ENCODE measurements around the gene SOX13.

SOX13 gene

GRCh38 chr1:204102029-204102611 is 29.2 kb downstream of the SOX13 start:
- no peaks in the 10 kb centered on the region for H3K27me3 ChIP-seq
- 0 out of 2 replicates have a peak overlapping the region, but pooled peaks have one; percentile 22 for H3K4me3 ChIP-seq
- H3K9me3 ChIP-seq, result no peaks in the 10 kb centered on the region
- peak overlapping the region; percentile 82 for H3K4me2 ChIP-seq
- no peaks in the 10 kb centered on the region for H4K20me1 ChIP-seq
- H3K4me1 ChIP-seq, result peaks cover 50% of the 10 kb centered on the region
- peak overlapping the region; percentile 51; the same call in 1 of the 2 replicates for H3K9ac ChIP-seq
- H3K27ac ChIP-seq, result 0 out of 2 replicates have a peak overlapping the region, but pooled peaks have one; percentile 19
- H3K36me3 ChIP-seq, result no peaks in the 10 kb centered on the region
- no peak for TF ChIP-seq Cebpa-rat (IDR thresholded peaks at IDR 0.05)

GRCh38 chr1:204102739-204103430 is 30.0 kb downstream of the SOX13 start:
- Histone ChIP-seq H3K9me3 (no peaks in the 10 kb centered on the region), H3K4me2 (peak overlapping the region; percentile 82), H3K9ac (peak overlapping the region; percentile 51; the same call in 1 of the 2 replicates), H3K4me1 (peaks cover 50% of the 10 kb centered on the region), H4K20me1 (no peaks in the 10 kb centered on the region), H3K36me3 (no peaks in the 10 kb centered on the region), H3K4me3 (0 out of 2 replicates have a peak overlapping the region, but pooled peaks have one; percentile 22), H3K27me3 (no peaks in the 10 kb centered on the region), H3K27ac (peak overlapping the region; percentile 80)
- no peak for TF ChIP-seq Cebpa-rat (IDR thresholded peaks at IDR 0.05)

- Histone ChIP-seq H3K4me2 (peak overlapping the region; percentile 82), H3K4me1 (peaks cover 50% of the 10 kb centered on the region), H3K36me3 (no peaks in the 10 kb centered on the region), H4K20me1 (no peaks in the 10 kb centered on the region), H3K9me3 (no peaks in the 10 kb centered on the region), H3K27ac (peak overlapping the region; percentile 80), H3K27me3 (no peaks in the 10 kb centered on the region), H3K9ac (no peak overlapping the region), H3K4me3 (no peak overlapping the region)
- no peak for TF ChIP-seq Cebpa-rat (IDR thresholded peaks at IDR 0.05)
Measured at GRCh38 chr1:204103431-204103741, 30.5 kb downstream of the SOX13 start.

GRCh38 chr1:204104331-204105130 is 31.6 kb downstream of the SOX13 start:
- Histone ChIP-seq H3K27me3 (no peaks in the 10 kb centered on the region), H3K27ac (peak overlapping the region; percentile 80), H4K20me1 (no peaks in the 10 kb centered on the region), H3K9ac (peak overlapping the region; percentile 36), H3K4me3 (peak overlapping the region; percentile 42), H3K36me3 (no peaks in the 10 kb centered on the region), H3K9me3 (no peaks in the 10 kb centered on the region), H3K4me2 (peak overlapping the region; percentile 82), H3K4me1 (peaks cover 50% of the 10 kb centered on the region)
- TF ChIP-seq Cebpa-rat (IDR thresholded peaks at IDR 0.05), result no peak

- H3K9ac ChIP-seq, result peak overlapping the region; percentile 36
- H3K9me3 ChIP-seq, result no peaks in the 10 kb centered on the region
- peaks cover 50% of the 10 kb centered on the region for H3K4me1 ChIP-seq
- H3K36me3 ChIP-seq, result no peaks in the 10 kb centered on the region
- peak overlapping the region; percentile 42; the same call in 1 of the 2 replicates for H3K4me3 ChIP-seq
- TF ChIP-seq Cebpa-rat (IDR thresholded peaks at IDR 0.05), result no peak
- peak overlapping the region; percentile 82 for H3K4me2 ChIP-seq
- no peaks in the 10 kb centered on the region for H4K20me1 ChIP-seq
- peak overlapping the region; percentile 80 for H3K27ac ChIP-seq
- H3K27me3 ChIP-seq, result no peaks in the 10 kb centered on the region
Measured at GRCh38 chr1:204105131-204105515, 32.2 kb downstream of the SOX13 start.

GRCh38 chr1:204106825-204107224 is 33.9 kb downstream of the SOX13 start:
- H3K4me1 ChIP-seq, result peaks cover 53% of the 10 kb centered on the region
- H3K36me3 ChIP-seq, result no peaks in the 10 kb centered on the region
- H3K4me2 ChIP-seq, result no peak overlapping the region
- H4K20me1 ChIP-seq, result no peaks in the 10 kb centered on the region
- H3K9ac ChIP-seq, result no peak overlapping the region
- H3K9me3 ChIP-seq, result no peaks in the 10 kb centered on the region
- H3K27me3 ChIP-seq, result no peaks in the 10 kb centered on the region
- no peak for TF ChIP-seq Cebpa-rat (IDR thresholded peaks at IDR 0.05)
- H3K27ac ChIP-seq, result no peak overlapping the region
- no peak overlapping the region for H3K4me3 ChIP-seq

GRCh38 chr1:204107892-204108291 is 35.0 kb downstream of the SOX13 start:
- Histone ChIP-seq H4K20me1 (no peaks in the 10 kb centered on the region), H3K4me3 (no peak overlapping the region), H3K4me1 (peaks cover 46% of the 10 kb centered on the region), H3K9ac (no peak overlapping the region), H3K4me2 (no peak overlapping the region), H3K27me3 (no peaks in the 10 kb centered on the region), H3K27ac (no peak overlapping the region), H3K9me3 (no peaks in the 10 kb centered on the region), H3K36me3 (no peaks in the 10 kb centered on the region)
- no peak for TF ChIP-seq Cebpa-rat (IDR thresholded peaks at IDR 0.05)

GRCh38 chr1:204108312-204109141 is 35.6 kb downstream of the SOX13 start:
- Histone ChIP-seq H3K9ac (no peak overlapping the region), H3K4me3 (no peak overlapping the region)

GRCh38 chr1:204110894-204111633 is 38.1 kb downstream of the SOX13 start:
- H3K4me3 ChIP-seq, result no peak overlapping the region
- no peaks in the 10 kb centered on the region for H3K36me3 ChIP-seq
- H3K27ac ChIP-seq, result no peak overlapping the region
- no peak for TF ChIP-seq Cebpa-rat (IDR thresholded peaks at IDR 0.05)
- peaks cover 46% of the 10 kb centered on the region for H3K4me1 ChIP-seq
- H3K4me2 ChIP-seq, result no peak overlapping the region
- no peak overlapping the region for H3K9ac ChIP-seq
- H4K20me1 ChIP-seq, result no peaks in the 10 kb centered on the region
- H3K27me3 ChIP-seq, result no peaks in the 10 kb centered on the region
- H3K9me3 ChIP-seq, result no peaks in the 10 kb centered on the region

More at GRCh38 chr1:204108312-204109141, 35.6 kb downstream of the SOX13 start:
- Histone ChIP-seq H3K4me2 (no peak overlapping the region), H4K20me1 (no peaks in the 10 kb centered on the region), H3K27me3 (no peaks in the 10 kb centered on the region), H3K36me3 (no peaks in the 10 kb centered on the region), H3K27ac (no peak overlapping the region), H3K9me3 (no peaks in the 10 kb centered on the region), H3K4me1 (peaks cover 46% of the 10 kb centered on the region)
- no peak for TF ChIP-seq Cebpa-rat (IDR thresholded peaks at IDR 0.05)
